AG10803 (cell line): ENCODE measurements around the gene TNP2.
"Not testable (repeated sequence)": the region's sequence is repeated elsewhere in the genome, so short reads cannot be mapped to it uniquely, and the experiment has no call there.

ENCODE experiments used
- DNase-seq: peaks from one replicate; pipeline ENCODE4 v3.0.0; 2010; ENCODE audit warnings: low read depth
- H3K4me3 ChIP-seq: 2 replicates; pipeline ENCODE4 v1.5.1; 2011; ENCODE audit warnings: mild to moderate bottlenecking, low read length, control low read depth
- TF ChIP-seq, protein P1 (sequence below): conservative IDR thresholded peaks from 2 replicates; pipeline ENCODE4 v1.5.1; 2011; ENCODE audit warnings: mild to moderate bottlenecking, low read length, control low read depth, inconsistent platforms

TNP2 gene

DNA sequence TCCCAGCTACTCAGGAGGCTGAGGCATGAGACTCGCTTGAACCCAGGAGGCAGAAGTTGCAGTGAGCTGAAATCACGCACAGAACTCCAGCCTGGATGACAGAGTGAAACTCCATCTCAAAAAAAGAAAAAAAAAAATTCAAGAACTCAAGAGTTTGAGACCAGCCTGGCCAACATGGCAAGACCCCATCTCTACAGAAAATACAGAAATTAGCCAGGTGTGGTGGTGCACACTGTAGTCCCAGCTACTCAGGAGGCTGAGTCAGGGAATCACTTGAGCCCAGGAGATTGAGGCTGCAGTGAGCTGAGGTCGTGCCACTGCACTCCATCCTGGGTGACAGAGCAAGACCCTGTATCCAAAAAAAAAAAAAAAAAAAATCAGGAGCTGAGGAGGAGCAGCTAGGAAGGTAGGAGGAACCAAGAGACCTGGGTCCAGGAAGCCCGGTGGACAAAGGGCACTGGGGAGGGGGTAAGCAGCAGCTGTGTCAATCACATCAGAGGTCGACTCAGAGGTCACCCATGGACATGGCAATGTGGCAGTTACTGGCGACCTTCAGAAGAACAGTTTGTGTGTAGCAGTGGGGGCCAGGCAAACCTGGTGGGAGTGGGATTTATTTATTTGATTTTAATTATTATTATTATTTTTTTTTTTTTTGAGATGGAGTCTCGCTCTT lies 23.1 kb upstream of the TNP2 start:
- H3K4me3 ChIP-seq: no peak overlapping the region
- TF ChIP-seq, protein P1, sequence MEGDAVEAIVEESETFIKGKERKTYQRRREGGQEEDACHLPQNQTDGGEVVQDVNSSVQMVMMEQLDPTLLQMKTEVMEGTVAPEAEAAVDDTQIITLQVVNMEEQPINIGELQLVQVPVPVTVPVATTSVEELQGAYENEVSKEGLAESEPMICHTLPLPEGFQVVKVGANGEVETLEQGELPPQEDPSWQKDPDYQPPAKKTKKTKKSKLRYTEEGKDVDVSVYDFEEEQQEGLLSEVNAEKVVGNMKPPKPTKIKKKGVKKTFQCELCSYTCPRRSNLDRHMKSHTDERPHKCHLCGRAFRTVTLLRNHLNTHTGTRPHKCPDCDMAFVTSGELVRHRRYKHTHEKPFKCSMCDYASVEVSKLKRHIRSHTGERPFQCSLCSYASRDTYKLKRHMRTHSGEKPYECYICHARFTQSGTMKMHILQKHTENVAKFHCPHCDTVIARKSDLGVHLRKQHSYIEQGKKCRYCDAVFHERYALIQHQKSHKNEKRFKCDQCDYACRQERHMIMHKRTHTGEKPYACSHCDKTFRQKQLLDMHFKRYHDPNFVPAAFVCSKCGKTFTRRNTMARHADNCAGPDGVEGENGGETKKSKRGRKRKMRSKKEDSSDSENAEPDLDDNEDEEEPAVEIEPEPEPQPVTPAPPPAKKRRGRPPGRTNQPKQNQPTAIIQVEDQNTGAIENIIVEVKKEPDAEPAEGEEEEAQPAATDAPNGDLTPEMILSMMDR: no peak
- DNase-seq: no peak

DNA sequence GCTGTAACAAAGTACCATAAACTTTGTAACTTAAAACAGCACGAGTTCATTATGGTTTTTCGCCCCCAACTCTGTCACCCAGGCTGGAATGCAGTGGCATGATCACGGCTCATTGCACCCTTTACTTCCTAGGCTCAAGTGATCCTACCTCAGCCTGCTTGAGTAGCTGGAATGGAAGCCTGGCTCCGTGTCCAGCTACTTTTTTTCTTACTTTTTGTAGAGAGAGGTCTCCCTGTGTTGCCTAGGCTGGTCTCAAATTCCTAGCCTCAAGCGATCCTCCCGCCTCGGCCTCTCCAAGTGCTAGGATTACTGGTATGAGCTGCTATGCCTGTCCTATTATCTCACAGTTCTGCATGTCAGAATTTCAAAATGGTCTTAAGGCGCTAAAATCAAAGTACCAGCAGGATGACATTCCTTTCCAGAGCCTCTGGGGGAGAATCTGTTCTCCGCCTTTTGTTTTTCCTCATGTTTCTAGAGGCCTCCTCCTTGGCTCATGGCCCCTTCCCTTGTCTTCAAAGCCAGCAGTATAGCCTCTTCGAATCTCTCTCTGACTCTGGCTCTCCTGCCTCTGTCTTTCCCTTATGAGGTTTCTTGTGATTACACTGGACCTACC lies 22.1 kb upstream of the TNP2 start:
- no peak for DNase-seq
- no peak overlapping the region for H3K4me3 ChIP-seq
- TF ChIP-seq, protein P1: no peak

DNA sequence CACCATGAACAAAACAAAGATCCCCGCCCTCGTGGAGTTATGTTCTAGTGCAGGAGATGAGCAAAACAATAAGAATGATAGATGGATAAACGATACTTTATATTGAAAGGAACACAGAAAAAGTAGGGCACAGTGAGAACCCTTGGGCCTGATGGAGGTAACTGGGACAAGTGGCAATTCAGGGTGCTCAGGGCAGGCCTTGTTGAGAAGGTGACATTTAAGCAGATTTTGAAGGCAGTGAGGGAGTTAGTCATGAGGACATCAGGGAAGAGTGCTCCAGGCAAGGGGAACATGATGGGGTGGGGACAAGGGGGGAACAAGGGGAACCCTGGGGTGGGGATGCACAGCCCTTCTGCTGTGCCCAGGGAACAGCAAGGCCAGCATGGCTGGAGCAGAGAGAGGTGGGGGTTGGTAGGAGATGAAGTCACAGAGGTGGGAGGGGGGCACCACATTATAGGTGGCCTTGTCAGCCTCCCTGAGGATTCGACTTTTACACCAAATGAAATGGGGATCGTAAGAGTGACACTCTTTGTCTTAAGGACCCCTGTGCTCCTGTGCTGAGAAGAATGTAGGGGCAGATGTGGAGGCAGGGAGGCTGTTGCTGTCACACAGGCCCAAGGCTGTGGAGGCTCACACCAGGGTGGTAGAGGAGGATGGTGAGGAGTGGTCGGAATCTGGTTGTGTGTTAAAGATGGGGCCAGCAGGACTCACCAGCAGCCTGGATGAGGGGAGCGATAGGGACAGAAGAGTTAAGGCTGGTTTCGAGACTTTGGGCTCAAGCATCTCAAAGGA lies 21.2 kb upstream of the TNP2 start:
- DNase-seq: no peak
- no peak overlapping the region for H3K4me3 ChIP-seq
- TF ChIP-seq, protein P1: no peak

DNA sequence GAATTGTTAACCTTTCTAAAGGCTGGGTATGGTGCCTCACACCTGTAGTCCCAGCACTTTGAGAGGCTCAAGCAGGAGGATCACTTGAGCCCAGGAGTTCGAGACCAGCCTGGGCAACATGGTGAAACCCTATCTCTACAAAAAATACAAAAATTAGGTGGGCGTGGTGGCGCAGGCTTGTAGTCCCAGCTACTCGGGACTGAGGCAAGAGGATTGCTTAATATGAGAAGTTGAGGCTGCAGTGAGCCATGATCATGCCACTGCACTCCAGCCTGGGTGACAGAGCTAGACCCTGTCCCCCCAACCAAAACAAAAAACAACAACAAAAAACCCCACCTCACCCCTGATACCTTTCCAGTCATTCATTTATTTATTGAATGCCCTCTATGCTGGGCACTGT lies 20.6 kb upstream of the TNP2 start:
- not testable (repeated sequence) for H3K4me3 ChIP-seq, DNase-seq

DNA sequence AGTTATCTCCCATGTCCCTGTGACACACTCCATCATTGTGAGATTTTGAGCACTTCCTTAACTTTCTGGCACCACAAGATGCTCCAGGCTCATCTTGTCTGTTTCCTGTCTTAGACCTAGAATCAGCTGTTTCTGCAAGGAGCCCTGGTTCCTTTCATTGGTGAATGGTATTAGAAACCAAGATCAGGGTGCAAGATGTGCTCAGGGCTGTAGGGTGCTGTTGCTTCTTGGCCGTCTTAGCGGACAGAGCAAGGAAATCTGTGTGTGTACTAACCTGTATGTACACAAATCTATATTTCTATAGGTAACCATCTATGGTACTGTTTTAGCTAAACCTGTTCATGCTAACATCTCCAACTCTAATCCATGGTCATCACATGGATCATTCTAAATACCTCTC lies 20.1 kb upstream of the TNP2 start:
- H3K4me3 ChIP-seq: no peak overlapping the region
- no peak for DNase-seq
- TF ChIP-seq, protein P1: no peak

DNA sequence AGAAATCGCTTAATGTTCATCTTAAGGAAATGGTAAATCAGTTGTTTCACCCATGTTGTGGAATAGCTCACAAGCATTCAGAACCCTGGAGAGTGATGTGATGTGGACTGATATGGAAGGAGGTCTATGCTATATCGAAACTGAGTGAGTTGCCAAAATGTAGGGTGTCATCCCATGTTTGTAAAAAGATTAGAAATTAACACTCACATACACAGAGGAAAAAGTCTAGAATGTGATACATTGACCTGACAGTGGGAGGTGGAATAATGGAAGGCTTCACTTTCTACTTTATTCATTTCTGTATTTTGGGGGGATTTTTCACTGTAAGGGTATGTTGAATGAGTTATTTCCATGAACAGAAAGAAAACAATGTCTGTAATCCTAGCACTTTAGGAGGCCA lies 16.7 kb upstream of the TNP2 start:
- no peak overlapping the region for H3K4me3 ChIP-seq
- TF ChIP-seq, protein P1: no peak
- DNase-seq: no peak

DNA sequence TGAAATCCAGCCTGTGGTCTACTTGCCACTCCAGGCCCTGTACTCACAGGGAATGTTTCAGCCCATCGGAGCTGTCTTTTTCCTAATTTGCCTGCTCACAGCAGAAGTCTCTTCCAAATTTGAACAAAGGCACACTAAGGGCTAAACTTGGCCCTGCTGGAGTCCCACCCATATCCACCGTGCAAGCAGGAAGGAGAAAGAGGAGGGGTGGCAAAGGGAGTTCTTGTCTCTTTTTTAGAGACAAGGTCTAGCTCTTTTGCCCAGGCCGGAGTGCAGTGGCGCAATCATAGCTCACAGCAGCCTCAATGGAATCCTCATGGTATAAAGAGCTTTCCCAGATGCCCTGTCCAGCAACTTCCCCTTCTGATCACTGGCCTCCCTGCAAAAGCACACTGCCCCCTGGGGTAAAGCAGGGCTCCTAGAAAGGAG lies 14.7 kb upstream of the TNP2 start:
- TF ChIP-seq, protein P1: 0 out of 2 replicates have a peak, but pooled peaks have one; percentile 19
- DNase-seq: peak; percentile 15
- no peak overlapping the region for H3K4me3 ChIP-seq
